HCT116 (cell line): ENCODE measurements around the gene GPATCH8. TPM values are rescaled to one million over a fixed set of nuclear protein-coding genes. Genes with fewer than 3 reads are reported as not detected.

Source experiments
- ATAC-seq: fragments of 200-7000 bp; cut with Tn5 transposase; 2 replicates; pipeline ENCODE4 v1.9.1; 2020; ENCODE audit warnings: mild to moderate bottlenecking, moderate library complexity
- BruUV-seq: library from RNA; stranded (reverse); fragments of 400-500 nt; replicated peaks from 2 replicates; lab custom pipeline; 2021; lab: Mats Ljungman, UMichigan
- CTCF ChIA-PET: fragments of 300-600 bp; sonication (Branson Sonifier 250); formaldehyde crosslinking; loops from one replicate; lab custom pipeline; 2021; ENCODE audit warnings: antibody characterized with exemption; lab: Charles Lee
- POLR2A ChIA-PET: fragments of 300-600, 350-600 bp; sonication (Branson Sonifier 250); formaldehyde crosslinking; loops from one replicate; lab custom pipeline; 2021; ENCODE audit warnings: antibody characterized with exemption; lab: Charles Lee
- RAD21 ChIA-PET, 2 experiments: fragments of 300-600 bp; sonication (Branson Sonifier 250); formaldehyde crosslinking; loops; one replicate each; lab custom pipeline; 2023; ENCODE audit warnings: low total read pairs in 2 of 2; ENCODE audit not compliant: uncharacterized antibody in 2 of 2, unreplicated experiment in 2 of 2, low non-redundant PET in 1 of 2; lab: Charles Lee
- DNase-seq: peaks from one replicate; pipeline ENCODE4 v3.0.0-alpha.2; 2010; ENCODE audit warnings: low read depth, low spot score
- H2AFZ ChIP-seq: fragments of 200-600 bp; shearing (Covaris generic), sonication (generic); 2 replicates; pipeline ENCODE4 v1.6.1; 2017; ENCODE audit warnings: low read depth, mixed run types, mixed read lengths, antibody characterized with exemption, low read length; ENCODE audit not compliant: poor library complexity, severe bottlenecking
- H3K27ac ChIP-seq: 2 replicates; pipeline ENCODE4 v1.5.1; 2012; ENCODE audit warnings: low read depth, low read length
- H3K27me3 ChIP-seq: fragments of 200-600 bp; sonication (generic); 2 replicates; pipeline ENCODE4 v1.6.1; 2016; ENCODE audit warnings: mixed run types, low read length, mixed read lengths; ENCODE audit not compliant: insufficient read depth
- H3K36me3 ChIP-seq, 2 experiments: fragments of 200-500 bp in 1 of 2; fragments of 200-600 bp in 1 of 2; sonication (Bioruptor generic) in 1 of 2; sonication (generic) in 1 of 2; 2 replicates each; pipeline versions ENCODE4 v1.5.1 to v1.6.1; 2014 to 2016; ENCODE audit warnings: low read length in 2 of 2, inconsistent platforms in 1 of 2, mixed read lengths in 1 of 2, mixed run types in 1 of 2; ENCODE audit not compliant: insufficient read depth in 2 of 2, control insufficient read depth in 1 of 2
- H3K4me1 ChIP-seq, 2 experiments: fragments of 200-600 bp in 1 of 2; sonication (generic) in 1 of 2; 2 replicates each; pipeline versions ENCODE4 v1.5.1 to v1.6.1; 2012 to 2017; ENCODE audit warnings: low read length in 2 of 2, inconsistent platforms in 1 of 2, mild to moderate bottlenecking in 1 of 2, mixed read lengths in 1 of 2, mixed run types in 1 of 2, moderate library complexity in 1 of 2; ENCODE audit not compliant: insufficient read depth in 2 of 2, control insufficient read depth in 1 of 2
- H3K4me2 ChIP-seq: fragments of 200-600 bp; sonication (generic); 2 replicates; pipeline ENCODE4 v1.6.1; 2017; ENCODE audit warnings: mixed run types, low read length, mixed read lengths
- H3K4me3 ChIP-seq, 2 experiments: fragments of 200-600 bp in 1 of 2; sonication (generic) in 1 of 2; replicated peaks in 1 of 2; 2 replicates each; pipeline ENCODE4 v1.5.1; 2011 to 2016; ENCODE audit warnings: low read length in 2 of 2, control low read depth in 1 of 2, low read depth in 1 of 2, mild to moderate bottlenecking in 1 of 2, mixed read lengths in 1 of 2, mixed run types in 1 of 2
- H3K79me2 ChIP-seq: fragments of 200-600 bp; sonication (generic); 2 replicates; pipeline ENCODE4 v1.6.1; 2017; ENCODE audit warnings: mild to moderate bottlenecking, mixed run types, low read length, moderate library complexity, mixed read lengths; ENCODE audit not compliant: insufficient read depth
- H3K9ac ChIP-seq: fragments of 200-600 bp; sonication (generic); 2 replicates; pipeline ENCODE4 v1.6.1; 2016; ENCODE audit warnings: low read length, mixed read lengths
- H3K9me2 ChIP-seq: fragments of 200-600 bp; sonication (generic), shearing (Covaris generic); 2 replicates; pipeline ENCODE4 v1.6.1; 2017; ENCODE audit warnings: mixed run types, mild to moderate bottlenecking, moderate library complexity; ENCODE audit not compliant: insufficient read depth
- H3K9me3 ChIP-seq, 2 experiments: fragments of 200-500 bp in 1 of 2; fragments of 200-600 bp in 1 of 2; sonication (Bioruptor generic) in 1 of 2; sonication (generic) in 1 of 2; 2 replicates each; pipeline ENCODE4 v1.6.1; 2014 to 2017; ENCODE audit warnings: low read length in 2 of 2, mixed read lengths in 2 of 2, inconsistent platforms in 1 of 2, low read depth in 1 of 2, mild to moderate bottlenecking in 1 of 2, mixed run types in 1 of 2, moderate library complexity in 1 of 2; ENCODE audit not compliant: control insufficient read depth in 1 of 2, insufficient read depth in 1 of 2
- H4K20me1 ChIP-seq: fragments of 200-600 bp; sonication (generic), shearing (Covaris generic); 2 replicates; pipeline ENCODE4 v1.6.1; 2017; ENCODE audit warnings: mixed run types, mild to moderate bottlenecking, moderate library complexity; ENCODE audit not compliant: insufficient read depth
- CBX3 ChIP-seq: IDR thresholded peaks from 2 replicates; pipeline ENCODE4 v1.6.1; 2012; ENCODE audit warnings: low read depth
- CEBPB ChIP-seq: IDR thresholded peaks from 2 replicates; pipeline ENCODE4 v1.6.1; 2012; ENCODE audit warnings: low read depth
- EGR1 ChIP-seq: IDR thresholded peaks from 2 replicates; pipeline ENCODE4 v1.6.1; 2012; ENCODE audit warnings: low read depth
- EZH2 ChIP-seq: fragments of 200-600 bp; sonication (generic); IDR thresholded peaks from 2 replicates; pipeline ENCODE4 v1.6.1; 2017; ENCODE audit warnings: antibody characterized with exemption, mixed run types
- EZH2phosphoT487 ChIP-seq: fragments of 200-600 bp; IDR thresholded peaks from 2 replicates; pipeline ENCODE4 v1.6.1; 2018; ENCODE audit warnings: antibody characterized with exemption, borderline replicate concordance
- FOSL1 ChIP-seq: IDR thresholded peaks from 2 replicates; pipeline ENCODE4 v1.6.1; 2012; ENCODE audit warnings: low read depth
- JUND ChIP-seq: IDR thresholded peaks from 2 replicates; pipeline ENCODE4 v1.6.1; 2012
- POLR2A ChIP-seq: IDR thresholded peaks from 2 replicates; pipeline ENCODE4 v1.7.0; 2011; ENCODE audit warnings: borderline replicate concordance; ENCODE audit not compliant: insufficient read depth, insufficient read length; ENCODE audit errors: extremely low read depth
- RAD21 ChIP-seq: IDR thresholded peaks from 2 replicates; pipeline ENCODE4 v1.6.1; 2012; ENCODE audit warnings: low read depth, mild to moderate bottlenecking
- SP1 ChIP-seq: IDR thresholded peaks from 2 replicates; pipeline ENCODE4 v1.6.1; 2012; ENCODE audit warnings: low read depth
- TCF7L2 ChIP-seq: IDR thresholded peaks from 2 replicates; pipeline ENCODE4 v1.7.0; 2011; ENCODE audit warnings: borderline replicate concordance, inconsistent platforms; ENCODE audit not compliant: insufficient read depth, insufficient read length; ENCODE audit errors: extremely low read depth
- YY1 ChIP-seq: IDR thresholded peaks from 2 replicates; pipeline ENCODE4 v1.6.1; 2011; ENCODE audit warnings: low read length, low read depth, moderate library complexity, mild to moderate bottlenecking; ENCODE audit not compliant: insufficient replicate concordance; ENCODE audit errors: extremely low read depth
- intact Hi-C: fragments of 100-400 bp; cut with micrococcal nuclease; formaldehyde crosslinking; loops from 2 replicates; pipeline ENCODE4 v1.10.0; 2022
- total RNA-seq: library from RNA; stranded (reverse); gene quantifications from one replicate; pipeline ENCODE4 v1.2.1, GENCODE V29; 2021; ENCODE audit not compliant: unreplicated experiment
- TF ChIP-seq, protein P1 (sequence below): IDR thresholded peaks from 2 replicates; pipeline ENCODE4 v1.6.1; 2012
- TF ChIP-seq, protein P2 (sequence below): IDR thresholded peaks from 2 replicates; pipeline ENCODE4 v1.6.1; 2012; ENCODE audit warnings: low read depth
- TF ChIP-seq, protein P3 (sequence below): IDR thresholded peaks from 2 replicates; pipeline ENCODE4 v1.6.1; 2011; ENCODE audit warnings: mild to moderate bottlenecking, low read length, moderate library complexity; ENCODE audit not compliant: insufficient replicate concordance; ENCODE audit errors: extremely low read depth
- TF ChIP-seq, protein P4 (sequence below): IDR thresholded peaks from 2 replicates; pipeline ENCODE4 v1.6.1; 2012
- TF ChIP-seq, protein P5 (sequence below), 3 experiments: fragments of 200-600 bp in 1 of 3; sonication (generic) in 1 of 3; IDR thresholded peaks in 2 of 3; conservative IDR thresholded peaks in 1 of 3; 2 replicates each; pipeline ENCODE4 v1.5.1; 2012 to 2017; ENCODE audit warnings: low read depth in 2 of 3, low read length in 2 of 3, antibody characterized with exemption in 1 of 3, borderline replicate concordance in 1 of 3, control low read depth in 1 of 3, mild to moderate bottlenecking in 1 of 3, mixed read lengths in 1 of 3, mixed run types in 1 of 3, moderate library complexity in 1 of 3; ENCODE audit not compliant: insufficient read depth in 1 of 3

The GPATCH8 gene
- total RNA-seq, 1 experiment from 2014 or later: 28.7 TPM

DNA sequence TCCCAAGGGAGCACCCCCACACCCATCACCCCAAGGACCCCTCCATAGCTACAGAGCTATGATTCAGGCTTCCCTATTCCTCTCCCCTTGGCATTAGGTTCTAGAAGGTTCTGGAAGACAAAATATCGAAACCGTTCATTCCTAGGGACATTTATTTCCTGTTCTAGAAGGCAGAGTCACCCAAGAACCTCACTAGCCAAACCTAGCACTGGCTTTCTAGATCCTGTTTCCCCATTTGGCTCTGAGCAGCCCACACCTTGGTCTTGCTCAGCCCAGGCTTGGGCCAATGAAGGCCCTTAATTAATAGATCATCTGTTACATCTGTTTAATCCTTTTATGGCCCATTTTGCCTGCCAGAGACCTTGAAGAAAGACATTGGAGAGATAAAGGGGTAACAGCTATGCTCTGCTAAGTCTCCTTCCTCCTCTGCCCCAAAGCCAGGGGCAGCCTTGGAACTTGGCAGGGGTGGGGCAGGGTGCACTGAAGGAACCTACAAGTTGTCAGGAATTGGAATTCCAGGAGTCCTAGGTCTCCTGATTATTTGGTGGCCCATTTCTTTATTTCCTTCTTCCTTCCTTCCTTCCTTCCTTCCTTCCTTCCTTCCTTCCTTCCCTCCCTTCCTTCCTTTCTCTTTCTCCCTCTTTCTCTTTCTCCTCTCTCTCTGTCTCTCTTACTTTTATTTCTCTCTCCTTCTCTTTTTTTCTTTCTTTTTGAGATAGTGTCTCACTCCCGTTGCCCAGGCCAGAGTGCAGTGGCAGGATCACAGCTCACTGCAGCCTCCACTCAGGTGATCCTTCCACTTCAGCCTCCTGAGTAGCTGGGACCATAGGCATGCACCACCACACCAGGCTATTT is 45.4 kb upstream of the GPATCH8 start:
- no peaks in the 10 kb centered on the region for H4K20me1 ChIP-seq
- no peak for DNase-seq
- no peak for ATAC-seq
- H3K27ac ChIP-seq: no peak overlapping the region
- ChIA-PET POLR2A (no interaction called here), CTCF (interaction anchor here (1.3 kb wide), 1 partner anchor 25 kb away, joined by 4 read pairs; no protein-coding TSS in a partner anchor), RAD21 (no interaction called here)
- no peak overlapping the region for H3K9ac ChIP-seq
- H3K27me3 ChIP-seq: no peaks in the 10 kb centered on the region
- peak overlapping the region; percentile 67 for H2AFZ ChIP-seq
- no peaks in the 10 kb centered on the region for H3K9me2 ChIP-seq
- H3K36me3 ChIP-seq: no peaks in the 10 kb centered on the region
- H3K9me3 ChIP-seq: no peaks in the 10 kb centered on the region
- H3K4me2 ChIP-seq: no peak overlapping the region
- intact Hi-C loops: no loop called here
- no peak for TF ChIP-seq POLR2A
- no peak for TF ChIP-seq CBX3
- TF ChIP-seq, protein P1, sequence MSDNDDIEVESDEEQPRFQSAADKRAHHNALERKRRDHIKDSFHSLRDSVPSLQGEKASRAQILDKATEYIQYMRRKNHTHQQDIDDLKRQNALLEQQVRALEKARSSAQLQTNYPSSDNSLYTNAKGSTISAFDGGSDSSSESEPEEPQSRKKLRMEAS: no peak
- no peak for TF ChIP-seq TCF7L2
- TF ChIP-seq, protein P2, sequence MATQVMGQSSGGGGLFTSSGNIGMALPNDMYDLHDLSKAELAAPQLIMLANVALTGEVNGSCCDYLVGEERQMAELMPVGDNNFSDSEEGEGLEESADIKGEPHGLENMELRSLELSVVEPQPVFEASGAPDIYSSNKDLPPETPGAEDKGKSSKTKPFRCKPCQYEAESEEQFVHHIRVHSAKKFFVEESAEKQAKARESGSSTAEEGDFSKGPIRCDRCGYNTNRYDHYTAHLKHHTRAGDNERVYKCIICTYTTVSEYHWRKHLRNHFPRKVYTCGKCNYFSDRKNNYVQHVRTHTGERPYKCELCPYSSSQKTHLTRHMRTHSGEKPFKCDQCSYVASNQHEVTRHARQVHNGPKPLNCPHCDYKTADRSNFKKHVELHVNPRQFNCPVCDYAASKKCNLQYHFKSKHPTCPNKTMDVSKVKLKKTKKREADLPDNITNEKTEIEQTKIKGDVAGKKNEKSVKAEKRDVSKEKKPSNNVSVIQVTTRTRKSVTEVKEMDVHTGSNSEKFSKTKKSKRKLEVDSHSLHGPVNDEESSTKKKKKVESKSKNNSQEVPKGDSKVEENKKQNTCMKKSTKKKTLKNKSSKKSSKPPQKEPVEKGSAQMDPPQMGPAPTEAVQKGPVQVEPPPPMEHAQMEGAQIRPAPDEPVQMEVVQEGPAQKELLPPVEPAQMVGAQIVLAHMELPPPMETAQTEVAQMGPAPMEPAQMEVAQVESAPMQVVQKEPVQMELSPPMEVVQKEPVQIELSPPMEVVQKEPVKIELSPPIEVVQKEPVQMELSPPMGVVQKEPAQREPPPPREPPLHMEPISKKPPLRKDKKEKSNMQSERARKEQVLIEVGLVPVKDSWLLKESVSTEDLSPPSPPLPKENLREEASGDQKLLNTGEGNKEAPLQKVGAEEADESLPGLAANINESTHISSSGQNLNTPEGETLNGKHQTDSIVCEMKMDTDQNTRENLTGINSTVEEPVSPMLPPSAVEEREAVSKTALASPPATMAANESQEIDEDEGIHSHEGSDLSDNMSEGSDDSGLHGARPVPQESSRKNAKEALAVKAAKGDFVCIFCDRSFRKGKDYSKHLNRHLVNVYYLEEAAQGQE: no peak
- TF ChIP-seq CEBPB: no peak
- TF ChIP-seq, protein P3, sequence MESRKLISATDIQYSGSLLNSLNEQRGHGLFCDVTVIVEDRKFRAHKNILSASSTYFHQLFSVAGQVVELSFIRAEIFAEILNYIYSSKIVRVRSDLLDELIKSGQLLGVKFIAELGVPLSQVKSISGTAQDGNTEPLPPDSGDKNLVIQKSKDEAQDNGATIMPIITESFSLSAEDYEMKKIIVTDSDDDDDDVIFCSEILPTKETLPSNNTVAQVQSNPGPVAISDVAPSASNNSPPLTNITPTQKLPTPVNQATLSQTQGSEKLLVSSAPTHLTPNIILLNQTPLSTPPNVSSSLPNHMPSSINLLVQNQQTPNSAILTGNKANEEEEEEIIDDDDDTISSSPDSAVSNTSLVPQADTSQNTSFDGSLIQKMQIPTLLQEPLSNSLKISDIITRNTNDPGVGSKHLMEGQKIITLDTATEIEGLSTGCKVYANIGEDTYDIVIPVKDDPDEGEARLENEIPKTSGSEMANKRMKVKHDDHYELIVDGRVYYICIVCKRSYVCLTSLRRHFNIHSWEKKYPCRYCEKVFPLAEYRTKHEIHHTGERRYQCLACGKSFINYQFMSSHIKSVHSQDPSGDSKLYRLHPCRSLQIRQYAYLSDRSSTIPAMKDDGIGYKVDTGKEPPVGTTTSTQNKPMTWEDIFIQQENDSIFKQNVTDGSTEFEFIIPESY: no peak
- TF ChIP-seq EGR1: no peak
- no peak for TF ChIP-seq EZH2
- no peak for TF ChIP-seq SP1
- no peak for TF ChIP-seq EZH2phosphoT487
- TF ChIP-seq, protein P4, sequence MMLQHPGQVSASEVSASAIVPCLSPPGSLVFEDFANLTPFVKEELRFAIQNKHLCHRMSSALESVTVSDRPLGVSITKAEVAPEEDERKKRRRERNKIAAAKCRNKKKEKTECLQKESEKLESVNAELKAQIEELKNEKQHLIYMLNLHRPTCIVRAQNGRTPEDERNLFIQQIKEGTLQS: no peak
- TF ChIP-seq RAD21: no peak
- TF ChIP-seq JUND: no peak
- TF ChIP-seq FOSL1: no peak
- TF ChIP-seq YY1: no peak
- TF ChIP-seq, protein P5, sequence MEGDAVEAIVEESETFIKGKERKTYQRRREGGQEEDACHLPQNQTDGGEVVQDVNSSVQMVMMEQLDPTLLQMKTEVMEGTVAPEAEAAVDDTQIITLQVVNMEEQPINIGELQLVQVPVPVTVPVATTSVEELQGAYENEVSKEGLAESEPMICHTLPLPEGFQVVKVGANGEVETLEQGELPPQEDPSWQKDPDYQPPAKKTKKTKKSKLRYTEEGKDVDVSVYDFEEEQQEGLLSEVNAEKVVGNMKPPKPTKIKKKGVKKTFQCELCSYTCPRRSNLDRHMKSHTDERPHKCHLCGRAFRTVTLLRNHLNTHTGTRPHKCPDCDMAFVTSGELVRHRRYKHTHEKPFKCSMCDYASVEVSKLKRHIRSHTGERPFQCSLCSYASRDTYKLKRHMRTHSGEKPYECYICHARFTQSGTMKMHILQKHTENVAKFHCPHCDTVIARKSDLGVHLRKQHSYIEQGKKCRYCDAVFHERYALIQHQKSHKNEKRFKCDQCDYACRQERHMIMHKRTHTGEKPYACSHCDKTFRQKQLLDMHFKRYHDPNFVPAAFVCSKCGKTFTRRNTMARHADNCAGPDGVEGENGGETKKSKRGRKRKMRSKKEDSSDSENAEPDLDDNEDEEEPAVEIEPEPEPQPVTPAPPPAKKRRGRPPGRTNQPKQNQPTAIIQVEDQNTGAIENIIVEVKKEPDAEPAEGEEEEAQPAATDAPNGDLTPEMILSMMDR (IDR thresholded peaks at IDR 0.05 in 2 of 3, conservative IDR thresholded peaks at IDR 0.05 in 1 of 3; ENCODE audit: borderline replicate concordance in 1 of 3, insufficient read depth in 1 of 3, low read depth in 2 of 3, low read length in 2 of 3): no peak
- no peaks in the 10 kb centered on the region for H3K79me2 ChIP-seq
- peaks cover 25 to 58% of the 10 kb centered on the region in 2 experiments for H3K4me1 ChIP-seq
- H3K4me3 ChIP-seq: no peak overlapping the region
- BruUV-seq: no TSS peak
